NCI-H524 treated with DMSO at 0.1 percent for 48 hours (cell line): ENCODE results near the gene FAM43B.

ENCODE experiments used
- DNase-seq: peaks from one replicate; lab custom pipeline; 2025; lab: John Stamatoyannopoulos, UW

Gene FAM43B

GRCh38 chr1:20552728-20553445 is 514 bp downstream of the FAM43B start:
- no peak for DNase-seq

DNA sequence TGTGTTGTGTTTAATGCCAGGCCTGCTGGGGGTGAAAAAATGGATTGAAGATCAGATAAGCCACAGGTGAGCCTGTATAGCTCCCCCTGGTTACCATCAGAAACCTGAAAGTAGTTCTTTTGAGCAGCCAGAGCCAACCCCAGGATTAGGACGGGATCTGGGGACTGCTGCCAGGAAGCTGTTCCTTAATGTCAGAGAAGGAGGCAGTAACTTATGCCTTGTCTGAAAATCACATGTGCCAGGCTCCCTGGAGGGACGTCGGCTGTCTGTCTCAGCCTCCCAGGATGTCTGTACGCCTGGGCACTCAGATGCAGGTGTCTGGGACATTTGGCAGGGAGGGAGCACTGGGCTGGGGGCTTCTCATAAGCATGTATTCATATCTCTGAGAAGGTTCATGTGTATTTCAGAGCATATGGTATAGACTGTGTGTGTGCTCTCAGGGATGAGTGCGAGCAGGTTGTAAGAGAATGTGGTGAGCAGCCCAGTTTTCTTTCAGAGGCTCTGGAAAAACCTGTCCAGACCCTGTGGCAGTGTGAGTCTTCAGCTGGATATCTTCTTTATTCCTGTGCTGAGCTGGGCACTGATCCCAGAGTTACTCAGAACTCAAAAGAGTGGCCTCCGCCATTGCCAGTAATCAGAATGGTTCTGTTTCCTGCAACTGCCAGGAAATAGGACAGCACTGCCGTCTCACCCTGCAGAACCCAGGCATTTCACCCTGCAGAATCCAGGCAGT is 2.8 kb downstream of the FAM43B start:
- no peak for DNase-seq

DNA sequence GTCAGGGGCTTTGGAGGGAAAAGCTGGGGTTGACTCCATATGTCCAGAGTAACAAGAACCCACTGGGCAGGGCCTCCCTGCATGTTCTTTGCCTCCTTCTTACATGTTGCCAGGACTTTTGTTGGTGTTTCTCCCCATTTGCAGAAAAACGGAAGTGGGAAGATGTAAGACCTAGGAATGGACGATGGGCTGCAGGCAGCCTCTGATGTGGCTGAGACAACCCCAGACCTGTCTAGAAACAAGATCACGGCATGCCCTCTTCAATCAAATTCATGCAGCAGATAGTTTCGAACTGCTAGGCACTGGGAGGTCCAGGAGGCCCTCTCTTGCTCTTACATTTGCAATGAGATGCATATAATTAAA is 3.4 kb downstream of the FAM43B start:
- no peak for DNase-seq

- no peak for DNase-seq
Measured at GRCh38 chr1:20558191-20558590, 5.8 kb downstream of the FAM43B start.

DNA sequence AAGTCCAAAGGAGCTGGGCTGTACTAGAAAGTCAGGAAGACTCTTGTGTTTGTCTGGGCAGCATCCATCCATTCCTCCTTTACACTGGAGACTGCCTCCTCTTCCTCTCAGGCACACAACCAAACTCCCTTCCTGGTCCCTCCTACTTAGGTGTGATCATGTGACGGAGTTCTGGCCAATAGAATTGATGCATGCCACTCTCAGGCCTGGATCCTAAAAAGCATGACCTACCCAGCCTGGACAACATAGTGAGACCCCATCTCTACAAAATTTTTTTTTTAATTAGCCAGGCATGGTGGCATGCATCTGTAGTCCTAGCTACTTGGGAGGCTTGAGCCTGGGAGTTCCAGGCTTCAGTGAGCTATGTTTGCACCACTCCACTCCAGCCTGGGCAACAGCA is 8.6 kb downstream of the FAM43B start:
- no peak for DNase-seq

- no peak for DNase-seq
Measured at GRCh38 chr1:20565234-20565633, 12.9 kb downstream of the FAM43B start.

DNA sequence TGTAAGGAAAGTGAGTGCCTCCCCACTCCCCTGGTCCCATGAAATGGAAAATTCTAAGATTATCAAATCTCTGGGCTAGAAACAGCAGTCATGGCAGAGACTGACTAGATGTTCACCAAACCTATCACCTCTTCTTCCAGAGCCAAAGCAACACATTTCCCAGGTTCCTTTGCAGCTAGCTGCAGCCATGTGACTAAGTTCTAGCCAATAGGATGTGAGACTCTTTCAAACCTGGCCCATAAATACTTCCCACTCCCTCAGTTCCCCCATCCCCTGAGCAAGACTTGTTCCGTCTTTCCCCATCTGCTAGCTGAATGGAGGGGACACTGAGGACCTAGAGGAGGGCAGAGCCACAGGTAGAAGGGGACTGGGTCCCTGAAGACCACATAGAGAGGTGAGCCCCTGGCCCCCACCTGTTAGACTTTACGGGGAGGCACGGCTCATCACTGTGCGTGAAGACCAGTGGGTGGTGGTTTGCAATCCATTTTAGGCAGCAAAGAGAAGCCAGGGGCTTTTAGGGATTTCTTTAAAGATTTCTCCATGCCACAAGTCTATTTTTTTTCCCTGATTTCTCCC is 17.2 kb downstream of the FAM43B start:
- DNase-seq = no peak

DNA sequence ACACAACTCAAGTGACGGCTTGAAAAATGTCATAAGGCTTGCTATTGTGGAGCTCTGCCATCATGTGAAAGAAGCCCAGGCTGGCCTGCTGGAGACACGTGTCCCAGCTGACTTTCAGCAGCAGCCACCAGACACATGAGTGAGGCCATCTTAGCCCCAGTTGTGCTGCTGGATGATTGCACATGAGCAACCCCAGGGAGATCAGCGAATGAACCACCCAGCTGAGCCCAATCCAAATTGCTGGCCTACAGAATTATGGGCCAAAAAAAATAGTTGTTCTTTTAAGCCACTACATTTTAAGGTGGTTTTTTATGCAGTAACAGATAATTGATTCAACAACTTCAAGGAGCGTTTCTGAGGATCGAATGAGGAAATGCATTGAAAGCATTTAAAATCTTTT is 19.1 kb downstream of the FAM43B start:
- no peak for DNase-seq

DNA sequence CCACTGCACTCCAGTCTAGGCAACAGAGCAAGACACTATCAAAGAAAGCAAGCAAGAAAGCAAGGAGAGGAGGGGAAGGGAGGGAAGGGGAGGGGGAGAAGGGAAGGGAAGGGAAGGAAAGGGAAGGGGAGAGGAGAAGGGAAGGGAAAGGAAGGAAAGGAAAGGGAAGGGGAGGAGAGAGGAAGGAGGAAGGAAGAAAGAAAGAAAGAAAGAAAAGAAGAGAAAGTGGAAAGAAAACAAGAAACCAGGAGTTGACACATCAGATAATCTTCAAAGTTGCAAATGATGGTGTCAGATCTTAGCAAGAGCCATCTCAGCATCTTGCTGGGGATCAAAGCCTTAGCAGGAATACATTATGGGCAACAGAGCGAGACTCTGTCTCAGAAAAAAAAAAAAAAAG is 21.6 kb downstream of the FAM43B start:
- DNase-seq = no peak

DNA sequence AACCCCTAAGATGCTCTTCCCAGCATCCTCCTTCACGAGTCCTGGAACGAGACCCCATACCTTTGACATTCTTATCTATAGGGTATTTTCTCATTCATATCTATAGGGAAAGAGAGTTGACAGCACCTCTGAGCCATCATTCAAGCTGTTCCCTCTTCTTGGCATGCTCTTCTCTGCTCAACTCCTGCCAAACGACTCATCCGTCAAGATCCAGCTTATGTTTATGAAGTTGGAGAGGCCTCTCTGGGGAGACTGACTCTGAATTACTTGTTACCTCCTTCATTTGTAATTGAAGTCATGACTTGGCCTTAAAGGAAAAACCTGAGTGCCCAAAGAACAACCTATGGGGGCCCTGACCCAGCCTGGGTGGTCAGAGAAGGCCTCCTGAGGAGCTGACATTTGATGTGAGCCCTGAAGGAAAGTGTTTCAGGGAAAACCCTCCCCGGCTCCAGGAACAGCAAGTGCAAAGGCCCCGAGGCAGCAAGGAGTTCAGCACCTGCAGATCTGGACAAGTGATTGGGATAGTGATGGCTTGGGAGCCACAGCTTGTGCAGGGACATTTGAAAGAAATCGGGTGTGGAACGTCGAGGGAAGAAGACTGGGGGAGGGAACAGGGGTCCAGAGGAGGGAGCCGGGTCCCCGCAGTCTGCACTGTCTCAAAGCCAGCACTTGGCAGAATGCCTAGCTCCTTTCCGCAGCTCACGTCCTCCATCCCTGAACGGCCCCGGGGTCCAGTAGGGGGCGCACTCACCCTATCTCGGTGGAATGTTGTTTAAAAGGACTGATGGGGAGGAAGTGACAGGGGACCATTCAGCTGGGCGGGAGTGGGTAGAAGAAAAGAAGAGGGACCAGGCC is 22.5 kb downstream of the FAM43B start:
- DNase-seq = no peak

DNA sequence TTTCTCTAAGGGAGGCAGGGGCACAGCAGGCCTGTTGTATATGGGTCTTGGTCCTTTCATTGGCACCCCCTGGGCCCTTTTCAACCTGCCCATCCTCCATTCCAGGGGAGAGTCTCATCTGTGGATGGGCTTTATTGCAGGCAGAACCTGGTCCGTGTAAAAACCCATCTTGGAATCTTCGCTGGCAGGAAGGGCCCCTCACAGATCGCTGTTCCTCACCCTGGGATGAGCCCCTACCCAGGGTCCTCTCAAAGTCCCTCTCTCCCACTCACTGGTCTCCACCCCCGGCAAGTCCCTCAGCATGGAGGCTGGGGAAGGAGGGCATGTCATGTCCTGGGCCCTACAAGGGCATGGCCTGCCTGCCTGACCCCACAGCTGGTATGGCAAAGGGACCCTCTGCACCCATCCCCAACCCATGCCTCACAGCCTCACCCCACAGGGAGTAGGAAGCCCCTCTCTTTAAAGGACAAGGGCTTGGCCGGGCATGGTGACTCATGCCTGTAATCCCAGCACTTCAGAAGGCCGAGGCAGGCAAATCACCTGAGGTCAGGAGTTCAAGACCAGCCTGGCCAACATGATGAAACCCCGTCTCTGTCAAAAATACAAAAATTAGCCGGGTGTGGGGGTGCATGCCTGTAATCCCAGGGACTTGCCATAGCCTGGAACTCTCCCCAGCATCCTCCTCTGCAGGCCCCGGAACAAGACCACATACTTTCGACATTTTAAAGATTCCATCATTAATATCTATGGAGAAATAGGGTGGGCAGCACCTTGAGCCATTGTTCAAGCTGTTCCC is 23.4 kb downstream of the FAM43B start:
- no peak for DNase-seq

DNA sequence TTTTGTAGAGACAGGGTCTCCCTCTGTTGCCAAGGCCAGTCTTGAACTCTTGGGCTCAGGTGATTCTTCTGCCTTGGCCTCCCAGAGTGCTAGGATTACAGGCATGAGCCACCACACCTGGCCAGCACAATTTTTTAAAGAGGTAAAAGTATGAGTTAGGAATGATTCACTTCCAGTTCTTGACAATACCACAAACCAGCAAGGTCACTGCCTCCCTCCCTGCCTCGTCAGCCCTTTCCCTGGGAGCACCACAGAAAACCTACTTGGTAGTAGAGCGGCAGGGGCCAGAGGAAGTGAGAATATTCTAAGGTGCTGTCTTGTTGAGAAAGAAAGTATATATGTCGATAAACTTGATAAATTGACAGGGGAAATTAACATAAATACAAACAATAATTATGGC is 25.7 kb downstream of the FAM43B start:
- no peak for DNase-seq

GRCh38 chr1:20578721-20579395 is 26.5 kb downstream of the FAM43B start:
- no peak for DNase-seq

GRCh38 chr1:20584890-20585289 is 32.5 kb downstream of the FAM43B start:
- DNase-seq = no peak

- no peak for DNase-seq
Measured at GRCh38 chr1:20586953-20587660, 34.7 kb downstream of the FAM43B start.

- no peak for DNase-seq
Measured at GRCh38 chr1:20587661-20588053, 35.3 kb downstream of the FAM43B start.

GRCh38 chr1:20588634-20589225 is 36.4 kb downstream of the FAM43B start, which contains the start of gene CDA:
Gene CDA, plus strand, starts transcription at chr1:20589097. Its CDS starts 33 bp downstream, at chr1:20589130.
- no peak for DNase-seq

- DNase-seq = no peak
Measured at GRCh38 chr1:20589331-20590278, 37.2 kb downstream of the FAM43B start.

DNA sequence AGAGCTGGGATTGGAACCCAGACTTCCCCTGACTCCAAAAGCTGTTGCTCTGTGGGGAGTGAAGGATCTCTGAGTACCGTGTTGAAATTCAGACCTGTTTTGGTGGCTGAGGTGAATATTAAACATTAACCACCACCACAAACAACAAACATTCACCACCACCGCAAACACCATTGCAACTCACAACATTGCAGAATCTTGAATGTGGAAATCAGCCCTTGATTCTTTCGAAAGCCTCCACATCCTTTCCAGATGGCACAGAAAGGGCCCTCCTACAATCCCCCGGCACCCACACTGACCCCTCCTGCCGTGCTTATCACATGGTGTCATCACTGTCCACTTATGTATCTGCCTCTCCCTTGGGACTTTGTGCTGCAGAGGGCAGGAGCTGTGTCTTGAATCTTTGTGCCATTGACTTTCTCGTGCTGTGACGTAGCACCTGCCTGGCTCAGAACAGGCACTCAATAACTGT is 38.0 kb downstream of the FAM43B start:
- DNase-seq = no peak
